K562 (cell line): ENCODE data around the gene LRP2. TPM values are rescaled to one million over a fixed set of nuclear protein-coding genes. Genes with fewer than 3 reads are reported as not detected.
A peak's percentile ranks its signal among the peaks of the same experiment; 100 is the strongest.

ENCODE experiments used
- CEBPG ChIP-seq, 3 experiments: fragments of 200-800 bp in 1 of 3; sonication (Bioruptor generic) in 1 of 3; sonication (generic) in 1 of 3; formaldehyde crosslinking in 1 of 3; IDR thresholded peaks in 2 of 3; conservative IDR thresholded peaks in 1 of 3; 2 replicates each; pipeline versions ENCODE4 v1.6.1 to v1.8.0; 2016 to 2022; ENCODE audit warnings: missing compliant biosample characterization in 2 of 3, missing genetic modification characterization in 2 of 3, mild to moderate bottlenecking in 1 of 3, missing genetic modification reagents in 1 of 3
- CHD1 ChIP-seq: fragments of 200-600 bp; sonication (generic); IDR thresholded peaks from one replicate; pipeline ENCODE4 v1.6.1; 2012; ENCODE audit warnings: mild to moderate bottlenecking, moderate library complexity, low read length, inconsistent platforms
- DNMT1 ChIP-seq: fragments of 450-650 bp; IDR thresholded peaks from 2 replicates; pipeline ENCODE4 v1.6.1; 2016; ENCODE audit warnings: antibody characterized with exemption, mild to moderate bottlenecking
- GATA2 ChIP-seq: sonication (generic); formaldehyde crosslinking; IDR thresholded peaks from 2 replicates; pipeline ENCODE4 v1.4.0; 2020; ENCODE audit warnings: mild to moderate bottlenecking, missing genetic modification reagents
- GTF2F1 ChIP-seq: IDR thresholded peaks from 2 replicates; pipeline ENCODE4 v1.6.1; 2011; ENCODE audit warnings: low read depth, low read length, improper control_type of control experiment
- MAFG ChIP-seq: fragments of 450-650 bp; conservative IDR thresholded peaks from 2 replicates; pipeline ENCODE4 v1.6.1; 2016; ENCODE audit warnings: missing genetic modification characterization, missing compliant biosample characterization
- MEF2D ChIP-seq: conservative IDR thresholded peaks from 2 replicates; pipeline ENCODE4 v1.6.1; 2016; ENCODE audit warnings: low read depth, missing genetic modification characterization, missing compliant biosample characterization
- MYBL2 ChIP-seq, 2 experiments: fragments of 450-650 bp in 1 of 2; sonication (generic) in 1 of 2; formaldehyde crosslinking in 1 of 2; IDR thresholded peaks; 2 replicates each; pipeline versions ENCODE4 v1.6.1 to v1.8.1; 2017 to 2022; ENCODE audit warnings: borderline replicate concordance in 1 of 2, inconsistent platforms in 1 of 2, low read depth in 1 of 2, mild to moderate bottlenecking in 1 of 2, missing genetic modification reagents in 1 of 2, moderate library complexity in 1 of 2
- SNRNP70 ChIP-seq: fragments of 200-400 bp; formaldehyde crosslinking; optimal IDR thresholded peaks from 2 replicates; pipeline ENCODE3; 2017; ENCODE audit warnings: low read depth, low read length
- STAT5B ChIP-seq: fragments of 250-450 bp; sonication (Bioruptor Pico); IDR thresholded peaks from 2 replicates; pipeline ENCODE4 v1.8.0; 2021; ENCODE audit warnings: mild to moderate bottlenecking, inconsistent platforms
- TOE1 ChIP-seq, 2 experiments: fragments of 450-650 bp in 1 of 2; sonication (generic) in 1 of 2; formaldehyde crosslinking in 1 of 2; IDR thresholded peaks; 2 replicates each; pipeline versions ENCODE4 v1.7.1 to v1.8.0; 2016 to 2022; ENCODE audit warnings: borderline replicate concordance in 2 of 2, mild to moderate bottlenecking in 2 of 2, antibody characterized with exemption in 1 of 2, inconsistent platforms in 1 of 2, low read depth in 1 of 2, missing genetic modification reagents in 1 of 2, moderate library complexity in 1 of 2
- polyA plus RNA-seq, 8 experiments: library from polyadenylated mRNA; depleted of rRNA in 4 of 8; stranded (reverse) in 5 of 8; unstranded in 3 of 8; fragments of >200 nt; fragmentation: Nextera tagmentation in 2 of 8; fragmentation: Illumina TruSeq in 1 of 8; extraction: Ambion mirVana in 2 of 8; extraction: Trizol in 1 of 8; gene quantifications; 2 replicates each; pipeline versions ENCODE4 v1.2.1 to v1.2.3, GENCODE V29; 2011 to 2014; ENCODE audit warnings: inconsistent platforms in 1 of 8, missing spikeins in 1 of 8
- total RNA-seq, 7 experiments: library from RNA; depleted of rRNA in 6 of 7; stranded (reverse); fragments of >200 nt in 6 of 7; fragmentation: Illumina TruSeq in 2 of 7; extraction: Trizol in 2 of 7; gene quantifications; 2 replicates each; pipeline versions ENCODE4 v1.2.1 to v1.2.3, GENCODE V29; 2011 to 2021; ENCODE audit warnings: low replicate concordance in 1 of 7
- TF ChIP-seq, protein P1 (sequence below), 2 experiments: fragments of 200-800 bp in 1 of 2; sonication (Bioruptor generic) in 1 of 2; sonication (generic) in 1 of 2; formaldehyde crosslinking in 1 of 2; IDR thresholded peaks in 1 of 2; conservative IDR thresholded peaks in 1 of 2; 2 replicates each; pipeline versions ENCODE4 v1.5.0 to v1.6.1; 2016 to 2020; ENCODE audit warnings: missing compliant biosample characterization in 1 of 2, missing genetic modification characterization in 1 of 2, missing genetic modification reagents in 1 of 2
- TF ChIP-seq, protein P2 (sequence below): sonication (generic); formaldehyde crosslinking; IDR thresholded peaks from 2 replicates; pipeline ENCODE4 v1.8.0; 2022; ENCODE audit warnings: missing genetic modification reagents, mild to moderate bottlenecking, borderline replicate concordance
- TF ChIP-seq, protein P3 (sequence below), 2 experiments: fragments of 450-650 bp; IDR thresholded peaks; 2 replicates each; pipeline ENCODE4 v1.6.1; 2018; ENCODE audit warnings: mild to moderate bottlenecking in 2 of 2, low read depth in 1 of 2; ENCODE audit not compliant: partially characterized antibody in 2 of 2
- TF ChIP-seq, protein P4 (sequence below): sonication (generic); formaldehyde crosslinking; IDR thresholded peaks from 2 replicates; pipeline ENCODE4 v1.8.0; 2022; ENCODE audit warnings: missing genetic modification reagents, mild to moderate bottlenecking, borderline replicate concordance

Gene LRP2
- total and polyA plus RNA-seq, 9 of the 15 experiments (the other 6 are each of a cell fraction or from before 2014, with no cell fraction given) = 0.04 to 0.18 (median 0.11) TPM; not detected in 1

DNA sequence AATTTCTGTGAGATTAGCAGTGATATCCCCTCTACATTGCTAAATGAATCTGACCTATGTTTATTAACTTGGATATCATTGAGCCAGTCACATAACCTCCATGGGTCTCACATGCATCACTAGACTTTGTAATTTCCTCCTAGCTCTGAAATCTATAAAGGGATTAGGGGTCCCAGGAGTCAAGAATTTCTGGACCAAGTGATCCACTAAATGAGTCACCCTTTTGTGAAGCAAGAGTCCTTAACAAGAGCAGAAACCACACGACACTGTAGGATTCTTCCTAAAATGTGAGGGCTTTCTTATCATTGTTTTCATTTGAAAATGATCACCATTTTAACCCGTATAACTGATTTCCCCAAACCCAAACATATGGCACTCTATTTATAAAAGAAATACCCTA is 202.6 kb downstream of the LRP2 start (continued):
- TF ChIP-seq MYBL2 (IDR thresholded peaks at IDR 0.05; ENCODE audit: low read depth) (no peak), MYBL2 (CRISPR knock-in tag; IDR thresholded peaks at IDR 0.05; ENCODE audit: borderline replicate concordance) (no peak), DNMT1 (no peak), SNRNP70 (no peak), GTF2F1 (no peak), MEF2D (tag) (no peak), TOE1 (IDR thresholded peaks at IDR 0.05; ENCODE audit: borderline replicate concordance) (no peak), TOE1 (CRISPR knock-in tag; IDR thresholded peaks at IDR 0.05; ENCODE audit: borderline replicate concordance, low read depth) (no peak), CHD1 (no peak), MAFG (tag) (no peak), CEBPG (CRISPR knock-in tag; IDR thresholded peaks at IDR 0.05) (no peak), CEBPG (tag; conservative IDR thresholded peaks at IDR 0.05 in 1 of 2, IDR thresholded peaks at IDR 0.05 in 1 of 2) (0 out of 4 replicates have a peak, but pooled peaks of 1 of the 2 experiments have one; percentile 19), STAT5B (CRISPR knock-in tag) (no peak), GATA2 (no peak)
- TF ChIP-seq, protein P1, sequence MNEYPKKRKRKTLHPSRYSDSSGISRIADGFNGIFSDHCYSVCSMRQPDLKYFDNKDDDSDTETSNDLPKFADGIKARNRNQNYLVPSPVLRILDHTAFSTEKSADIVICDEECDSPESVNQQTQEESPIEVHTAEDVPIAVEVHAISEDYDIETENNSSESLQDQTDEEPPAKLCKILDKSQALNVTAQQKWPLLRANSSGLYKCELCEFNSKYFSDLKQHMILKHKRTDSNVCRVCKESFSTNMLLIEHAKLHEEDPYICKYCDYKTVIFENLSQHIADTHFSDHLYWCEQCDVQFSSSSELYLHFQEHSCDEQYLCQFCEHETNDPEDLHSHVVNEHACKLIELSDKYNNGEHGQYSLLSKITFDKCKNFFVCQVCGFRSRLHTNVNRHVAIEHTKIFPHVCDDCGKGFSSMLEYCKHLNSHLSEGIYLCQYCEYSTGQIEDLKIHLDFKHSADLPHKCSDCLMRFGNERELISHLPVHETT (CRISPR knock-in tag; conservative IDR thresholded peaks at IDR 0.05 in 1 of 2, IDR thresholded peaks at IDR 0.05 in 1 of 2) = no peak
- TF ChIP-seq, protein P2, sequence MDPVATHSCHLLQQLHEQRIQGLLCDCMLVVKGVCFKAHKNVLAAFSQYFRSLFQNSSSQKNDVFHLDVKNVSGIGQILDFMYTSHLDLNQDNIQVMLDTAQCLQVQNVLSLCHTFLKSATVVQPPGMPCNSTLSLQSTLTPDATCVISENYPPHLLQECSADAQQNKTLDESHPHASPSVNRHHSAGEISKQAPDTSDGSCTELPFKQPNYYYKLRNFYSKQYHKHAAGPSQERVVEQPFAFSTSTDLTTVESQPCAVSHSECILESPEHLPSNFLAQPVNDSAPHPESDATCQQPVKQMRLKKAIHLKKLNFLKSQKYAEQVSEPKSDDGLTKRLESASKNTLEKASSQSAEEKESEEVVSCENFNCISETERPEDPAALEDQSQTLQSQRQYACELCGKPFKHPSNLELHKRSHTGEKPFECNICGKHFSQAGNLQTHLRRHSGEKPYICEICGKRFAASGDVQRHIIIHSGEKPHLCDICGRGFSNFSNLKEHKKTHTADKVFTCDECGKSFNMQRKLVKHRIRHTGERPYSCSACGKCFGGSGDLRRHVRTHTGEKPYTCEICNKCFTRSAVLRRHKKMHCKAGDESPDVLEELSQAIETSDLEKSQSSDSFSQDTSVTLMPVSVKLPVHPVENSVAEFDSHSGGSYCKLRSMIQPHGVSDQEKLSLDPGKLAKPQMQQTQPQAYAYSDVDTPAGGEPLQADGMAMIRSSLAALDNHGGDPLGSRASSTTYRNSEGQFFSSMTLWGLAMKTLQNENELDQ (CRISPR knock-in tag) = no peak
- TF ChIP-seq, protein P3, sequence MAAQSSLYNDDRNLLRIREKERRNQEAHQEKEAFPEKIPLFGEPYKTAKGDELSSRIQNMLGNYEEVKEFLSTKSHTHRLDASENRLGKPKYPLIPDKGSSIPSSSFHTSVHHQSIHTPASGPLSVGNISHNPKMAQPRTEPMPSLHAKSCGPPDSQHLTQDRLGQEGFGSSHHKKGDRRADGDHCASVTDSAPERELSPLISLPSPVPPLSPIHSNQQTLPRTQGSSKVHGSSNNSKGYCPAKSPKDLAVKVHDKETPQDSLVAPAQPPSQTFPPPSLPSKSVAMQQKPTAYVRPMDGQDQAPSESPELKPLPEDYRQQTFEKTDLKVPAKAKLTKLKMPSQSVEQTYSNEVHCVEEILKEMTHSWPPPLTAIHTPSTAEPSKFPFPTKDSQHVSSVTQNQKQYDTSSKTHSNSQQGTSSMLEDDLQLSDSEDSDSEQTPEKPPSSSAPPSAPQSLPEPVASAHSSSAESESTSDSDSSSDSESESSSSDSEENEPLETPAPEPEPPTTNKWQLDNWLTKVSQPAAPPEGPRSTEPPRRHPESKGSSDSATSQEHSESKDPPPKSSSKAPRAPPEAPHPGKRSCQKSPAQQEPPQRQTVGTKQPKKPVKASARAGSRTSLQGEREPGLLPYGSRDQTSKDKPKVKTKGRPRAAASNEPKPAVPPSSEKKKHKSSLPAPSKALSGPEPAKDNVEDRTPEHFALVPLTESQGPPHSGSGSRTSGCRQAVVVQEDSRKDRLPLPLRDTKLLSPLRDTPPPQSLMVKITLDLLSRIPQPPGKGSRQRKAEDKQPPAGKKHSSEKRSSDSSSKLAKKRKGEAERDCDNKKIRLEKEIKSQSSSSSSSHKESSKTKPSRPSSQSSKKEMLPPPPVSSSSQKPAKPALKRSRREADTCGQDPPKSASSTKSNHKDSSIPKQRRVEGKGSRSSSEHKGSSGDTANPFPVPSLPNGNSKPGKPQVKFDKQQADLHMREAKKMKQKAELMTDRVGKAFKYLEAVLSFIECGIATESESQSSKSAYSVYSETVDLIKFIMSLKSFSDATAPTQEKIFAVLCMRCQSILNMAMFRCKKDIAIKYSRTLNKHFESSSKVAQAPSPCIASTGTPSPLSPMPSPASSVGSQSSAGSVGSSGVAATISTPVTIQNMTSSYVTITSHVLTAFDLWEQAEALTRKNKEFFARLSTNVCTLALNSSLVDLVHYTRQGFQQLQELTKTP (IDR thresholded peaks at IDR 0.05; ENCODE audit: low read depth in 1 of 2, partially characterized antibody in 2 of 2) = no peak
- TF ChIP-seq, protein P4, sequence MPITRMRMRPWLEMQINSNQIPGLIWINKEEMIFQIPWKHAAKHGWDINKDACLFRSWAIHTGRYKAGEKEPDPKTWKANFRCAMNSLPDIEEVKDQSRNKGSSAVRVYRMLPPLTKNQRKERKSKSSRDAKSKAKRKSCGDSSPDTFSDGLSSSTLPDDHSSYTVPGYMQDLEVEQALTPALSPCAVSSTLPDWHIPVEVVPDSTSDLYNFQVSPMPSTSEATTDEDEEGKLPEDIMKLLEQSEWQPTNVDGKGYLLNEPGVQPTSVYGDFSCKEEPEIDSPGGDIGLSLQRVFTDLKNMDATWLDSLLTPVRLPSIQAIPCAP (CRISPR knock-in tag) = no peak
